ENCODE measurements around the gene NELFCD. TPM values are rescaled to one million over a fixed set of nuclear protein-coding genes. Genes with fewer than 3 reads are reported as not detected.

Gene NELFCD
- total RNA-seq, 2 donors from 2014 or later = 24.5 to 27.5 TPM

DNA sequence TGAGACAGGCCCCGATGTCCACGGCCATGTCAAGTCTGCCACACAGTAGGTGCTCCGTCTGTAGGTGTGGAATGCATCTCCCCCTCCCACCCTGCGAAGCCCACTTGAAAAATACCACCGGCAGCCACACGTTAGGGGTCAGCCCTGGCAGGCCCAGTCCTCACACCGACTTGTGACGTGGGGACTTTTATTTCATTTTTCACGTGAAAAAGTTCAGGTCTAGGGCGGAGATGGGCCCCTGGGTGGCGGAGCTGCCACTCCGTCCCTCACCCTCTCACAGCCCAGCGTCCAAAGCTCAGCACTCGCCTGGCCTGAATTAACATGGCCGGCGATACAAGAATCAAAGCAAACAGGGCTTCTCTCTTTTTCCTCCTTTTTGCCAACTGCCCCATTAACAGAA lies 34.4 kb downstream of the NELFCD start:
- Histone ChIP-seq H3K36me3 (no peaks in the 10 kb centered on the region), H3K4me3 (no peak overlapping the region), H3K9me3 (no peaks in the 10 kb centered on the region), H3K4me1 (peaks cover 0 to 50% of the 10 kb centered on the region in 2 donors), H3K27me3 (no peaks in the 10 kb centered on the region), H3K27ac (peak overlapping the region; percentile 56 to 65)
- no peak for TF ChIP-seq CTCF (IDR thresholded peaks at IDR 0.05)
- DNase-seq (ENCODE audit: low spot score) = no peak

- DNase-seq (ENCODE audit: low spot score) = no peak
- Histone ChIP-seq H3K4me1 (peaks cover 0 to 47% of the 10 kb centered on the region in 2 donors), H3K36me3 (no peaks in the 10 kb centered on the region), H3K27me3 (no peaks in the 10 kb centered on the region), H3K27ac (peak overlapping the region in 1 of 2 donors; percentile 56), H3K9me3 (no peaks in the 10 kb centered on the region), H3K4me3 (no peak overlapping the region)
- TF ChIP-seq CTCF (IDR thresholded peaks at IDR 0.05) = no peak
Observed at GRCh38 chr20:59015812-59016711, 35.0 kb downstream of the NELFCD start.

DNA sequence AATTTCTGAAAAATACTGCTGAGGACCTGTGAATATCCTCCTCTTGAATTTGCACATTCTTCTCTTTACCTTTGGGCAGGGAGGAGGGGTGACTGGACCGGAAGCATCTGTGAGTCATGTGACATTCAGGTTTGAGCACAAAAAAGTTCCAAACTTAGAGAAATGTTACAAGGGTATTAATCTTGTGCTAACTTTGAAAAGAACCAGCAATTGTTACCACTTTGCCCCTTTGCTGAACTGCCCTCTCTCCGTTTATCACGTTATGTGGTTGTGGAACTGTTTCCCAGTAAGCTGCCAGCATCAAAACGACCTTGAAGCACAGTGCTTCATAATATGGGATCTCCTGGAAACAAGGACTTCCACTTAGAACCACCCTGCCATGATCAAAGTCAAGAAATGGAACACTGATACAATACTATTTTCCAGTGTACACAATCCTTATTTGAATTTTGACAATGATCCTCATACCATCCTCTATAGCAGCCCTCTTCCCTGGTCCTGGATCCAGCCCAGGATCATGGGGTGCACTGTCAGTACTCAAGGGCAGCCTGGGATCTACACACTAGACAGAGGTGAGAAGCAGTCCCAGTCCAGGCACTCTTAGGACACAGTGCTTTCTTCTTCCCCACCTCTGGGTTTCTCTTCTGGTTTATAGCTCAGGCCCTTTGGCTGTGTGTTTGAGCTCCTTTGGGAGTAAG lies 35.9 kb downstream of the NELFCD start:
- no peak for DNase-seq (ENCODE audit: low spot score)
- Histone ChIP-seq H3K36me3 (no peaks in the 10 kb centered on the region), H3K4me3 (no peak overlapping the region), H3K4me1 (peaks cover 0 to 44% of the 10 kb centered on the region in 2 donors), H3K27me3 (no peaks in the 10 kb centered on the region), H3K9me3 (no peaks in the 10 kb centered on the region), H3K27ac (peak overlapping the region in 1 of 2 donors; percentile 30)
- no peak for TF ChIP-seq CTCF (IDR thresholded peaks at IDR 0.05)

- no peak for DNase-seq (ENCODE audit: low spot score)
- Histone ChIP-seq H3K4me3 (no peak overlapping the region), H3K27me3 (no peaks in the 10 kb centered on the region), H3K4me1 (peaks cover 0 to 44% of the 10 kb centered on the region in 2 donors), H3K36me3 (peaks cover 3% of the 10 kb centered on the region), H3K27ac (peak overlapping the region in 1 of 2 donors; percentile 30), H3K9me3 (no peaks in the 10 kb centered on the region)
- no peak for TF ChIP-seq CTCF (IDR thresholded peaks at IDR 0.05)
Observed at GRCh38 chr20:59017493-59018231, 36.6 kb downstream of the NELFCD start.

- Histone ChIP-seq H3K27me3 (no peaks in the 10 kb centered on the region), H3K4me3 (no peak overlapping the region), H3K27ac (no peak overlapping the region), H3K4me1 (peaks cover 0 to 44% of the 10 kb centered on the region in 2 donors), H3K9me3 (no peaks in the 10 kb centered on the region), H3K36me3 (peaks cover 8% of the 10 kb centered on the region)
- TF ChIP-seq CTCF (IDR thresholded peaks at IDR 0.05) = no peak
- DNase-seq (ENCODE audit: low spot score) = no peak
Observed at GRCh38 chr20:59018817-59019216, 37.8 kb downstream of the NELFCD start.

All from right atrium auricular region (tissue), 2 donors.